GM12878 (cell line): ENCODE measurements around the gene ARHGEF17. TPM values are rescaled to one million over a fixed set of nuclear protein-coding genes. Genes with fewer than 3 reads are reported as not detected.

Experiments used
- ATAC-seq: fragments of 200-7000 bp; cut with Tn5 transposase; 3 replicates; pipeline ENCODE4 v1.9.1; 2020; ENCODE audit warnings: mild to moderate bottlenecking, moderate library complexity
- BruUV-seq: library from RNA; stranded (reverse); fragments of 400-500 nt; replicated peaks from 2 replicates; lab custom pipeline; 2021; lab: Mats Ljungman, UMichigan
- CTCF ChIA-PET: fragments of 300-600 bp; sonication (Branson Sonifier 250); formaldehyde crosslinking; extraction: SDS; loops from one replicate; lab custom pipeline; 2021; ENCODE audit warnings: inconsistent platforms; lab: Yijun Ruan, JAX
- POLR2A ChIA-PET: fragments of 350-600 bp; formaldehyde crosslinking; extraction: SDS; loops from one replicate; lab custom pipeline; 2021; ENCODE audit warnings: inconsistent platforms; lab: Charles Lee
- RAD21 ChIA-PET: fragments of 300-600 bp; sonication (Branson Sonifier 250); formaldehyde crosslinking; loops from one replicate; lab custom pipeline; 2023; ENCODE audit warnings: antibody characterized with exemption; ENCODE audit not compliant: unreplicated experiment; lab: Charles Lee
- SMC1A ChIA-PET: fragments of 300-600 bp; sonication (Branson Sonifier 250); formaldehyde crosslinking; loops from one replicate; lab custom pipeline; 2023; ENCODE audit not compliant: unreplicated experiment, uncharacterized antibody; lab: Charles Lee
- DNase-seq: peaks from one replicate; pipeline ENCODE4 v3.0.0-alpha.2; 2011; ENCODE audit warnings: low read depth, low spot score
- FAIRE-seq: peaks from 3 replicates; lab custom pipeline; 2011; peaks lifted over from hg19 to GRCh38; lab: Jason Lieb, UNC
- H2AFZ ChIP-seq: 2 replicates; pipeline ENCODE4 v1.6.0; 2011; ENCODE audit warnings: low read depth, low read length, control low read depth; ENCODE audit not compliant: control insufficient read depth
- H3K27ac ChIP-seq: 2 replicates; pipeline ENCODE4 v1.5.1; 2011; ENCODE audit warnings: control low read depth; ENCODE audit not compliant: control insufficient read depth, insufficient read depth
- H3K27me3 ChIP-seq, 2 experiments: replicated peaks in 1 of 2; 2 replicates each; pipeline versions ENCODE4 v1.6.0 to v1.6.1; 2011; ENCODE audit warnings: low read length in 1 of 2; ENCODE audit not compliant: control insufficient read depth in 2 of 2, insufficient read depth in 2 of 2
- H3K36me3 ChIP-seq, 2 experiments: 2 replicates each; pipeline ENCODE4 v1.5.1; 2011; ENCODE audit warnings: low read length in 1 of 2; ENCODE audit not compliant: control insufficient read depth in 2 of 2, insufficient read depth in 2 of 2
- H3K4me1 ChIP-seq: 2 replicates; pipeline ENCODE4 v1.6.1; 2011; ENCODE audit warnings: mild to moderate bottlenecking, low read length, moderate library complexity, mixed read lengths; ENCODE audit not compliant: control insufficient read depth, insufficient read depth
- H3K4me2 ChIP-seq: 2 replicates; pipeline ENCODE4 v1.6.0; 2011; ENCODE audit warnings: control low read depth; ENCODE audit not compliant: control insufficient read depth, insufficient read depth
- H3K4me3 ChIP-seq: fragments of 200-600 bp; sonication (generic); 2 replicates; pipeline ENCODE4 v1.5.1; 2016
- H3K79me2 ChIP-seq: 2 replicates; pipeline ENCODE4 v1.6.0; 2011; ENCODE audit warnings: low read length; ENCODE audit not compliant: control insufficient read depth, insufficient read depth
- H3K9ac ChIP-seq: 2 replicates; pipeline ENCODE4 v1.8.0; 2011; ENCODE audit warnings: low read length, control low read depth, mixed read lengths; ENCODE audit not compliant: control insufficient read depth, insufficient read depth
- H3K9me3 ChIP-seq: replicated peaks from 3 replicates; pipeline ENCODE4 v1.5.1; 2011; ENCODE audit warnings: mild to moderate bottlenecking, low read length; ENCODE audit not compliant: control insufficient read depth, insufficient read depth
- H4K20me1 ChIP-seq: 2 replicates; pipeline ENCODE4 v1.6.0; 2011; ENCODE audit not compliant: control insufficient read depth, insufficient read depth
- LARP7 ChIP-seq: fragments of 450-650 bp; IDR thresholded peaks from 2 replicates; pipeline ENCODE4 v1.6.1; 2017; ENCODE audit warnings: mild to moderate bottlenecking
- MYB ChIP-seq: fragments of 150-350 bp; IDR thresholded peaks from 2 replicates; pipeline ENCODE4 v1.6.1; 2014; ENCODE audit warnings: mild to moderate bottlenecking, low read depth, low read length, borderline replicate concordance
- PAX5 ChIP-seq: IDR thresholded peaks from 2 replicates; pipeline ENCODE4 v1.6.1; 2011; ENCODE audit warnings: low read depth, low read length, borderline replicate concordance
- SIX5 ChIP-seq: IDR thresholded peaks from 2 replicates; pipeline ENCODE4 v1.6.1; 2011; ENCODE audit warnings: mild to moderate bottlenecking, low read depth, low read length, moderate library complexity; ENCODE audit not compliant: severe bottlenecking
- SMC3 ChIP-seq: IDR thresholded peaks from 2 replicates; pipeline ENCODE4 v1.6.1; 2011; ENCODE audit warnings: low read length, improper control_type of control experiment, borderline replicate concordance
- ZBED1 ChIP-seq: IDR thresholded peaks from 2 replicates; pipeline ENCODE4 v1.6.1; 2016; ENCODE audit warnings: borderline replicate concordance
- ZNF24 ChIP-seq: fragments of 450-650 bp; IDR thresholded peaks from 2 replicates; pipeline ENCODE4 v1.6.1; 2017; ENCODE audit warnings: antibody characterized with exemption, mild to moderate bottlenecking
- WGBS: methylation state at CpG from one replicate; pipeline ENCODE4 v1.1.6; 2016; ENCODE audit warnings: low lambda C conversion rate; ENCODE audit not compliant: insufficient replicate concordance, insufficient coverage; ENCODE audit errors: missing lambda C conversion rate; 5-methylcytosine and 5-hydroxymethylcytosine counted together
- in situ Hi-C: fragments of 300-500 bp; cut with MboI; formaldehyde crosslinking; loops from 9 replicates; pipeline ENCODE4 v1.14.3; 2018; ENCODE audit warnings: mixed read lengths
- intact Hi-C: fragments of 100-400 bp; cut with micrococcal nuclease; formaldehyde crosslinking; loops from one replicate; pipeline ENCODE4 v1.14.2; 2022; ENCODE audit not compliant: unreplicated experiment
- polyA plus RNA-seq, 11 experiments: library from polyadenylated mRNA; depleted of rRNA in 4 of 11; unstranded in 6 of 11; stranded (reverse) in 5 of 11; fragments of >200 nt; fragmentation: Nextera tagmentation in 4 of 11; fragmentation: Illumina TruSeq in 1 of 11; extraction: Ambion mirVana in 4 of 11; extraction: Trizol in 1 of 11; gene quantifications; 1 replicate in 1 of 11; 2 replicates in 10 of 11; pipeline versions ENCODE4 v1.2.1 to v1.2.3, GENCODE V29; 2011 to 2016; ENCODE audit warnings: inconsistent platforms in 2 of 11, missing spikeins in 2 of 11, low read depth in 1 of 11
- total RNA-seq, 4 experiments: library from RNA; depleted of rRNA in 3 of 4; stranded (reverse); fragments of >200 nt in 3 of 4; fragmentation: Illumina TruSeq in 1 of 4; extraction: Trizol in 1 of 4; gene quantifications; 2 replicates each; pipeline versions ENCODE4 v1.2.1 to v1.2.3, GENCODE V29; 2013 to 2021
- TF ChIP-seq, protein P1 (sequence below): IDR thresholded peaks from 2 replicates; pipeline ENCODE4 v1.6.1; 2011; ENCODE audit warnings: low read depth, mild to moderate bottlenecking, low read length, moderate library complexity, borderline replicate concordance; ENCODE audit errors: extremely low read depth
- TF ChIP-seq, protein P2 (sequence below): IDR thresholded peaks from 2 replicates; pipeline ENCODE4 v1.6.1; 2011; ENCODE audit warnings: borderline replicate concordance, low read depth, mild to moderate bottlenecking, moderate library complexity, low read length; ENCODE audit not compliant: insufficient read depth, poor library complexity, severe bottlenecking

Gene ARHGEF17
- total and polyA plus RNA-seq, 10 of the 15 experiments (the other 5 are each of a cell fraction or from before 2014, with no cell fraction given): 0.15 to 11.0 (median 1.7) TPM

DNA sequence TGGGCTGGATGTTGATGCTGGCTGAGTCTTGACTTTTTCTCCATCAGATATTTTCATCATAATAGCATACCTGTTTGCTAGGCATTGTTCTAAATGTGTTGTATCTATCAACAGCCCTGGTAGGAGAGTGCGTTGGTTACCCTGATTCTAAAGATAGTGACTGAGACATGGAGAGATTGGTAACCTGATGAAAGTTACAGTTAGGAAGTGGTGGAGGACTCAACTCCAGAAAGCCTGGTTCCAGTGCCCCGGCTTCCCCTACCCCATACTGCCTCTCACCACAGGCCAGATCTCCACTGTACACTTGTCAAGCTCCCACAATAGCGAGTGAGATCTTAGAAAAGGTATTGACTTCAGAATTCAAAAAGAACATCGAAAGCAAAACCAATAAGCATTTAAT, 45.3 kb downstream of the ARHGEF17 start:
- Histone ChIP-seq H3K27me3 (no peaks in the 10 kb centered on the region), H3K36me3 (peaks cover 0 to 3% of the 10 kb centered on the region in 2 experiments; a peak in 2 of 4 replicates), H3K4me3 (no peak overlapping the region), H3K27ac (no peak overlapping the region), H4K20me1 (no peaks in the 10 kb centered on the region), H3K9me3 (no peaks in the 10 kb centered on the region), H3K9ac (no peak overlapping the region), H3K79me2 (no peaks in the 10 kb centered on the region), H3K4me2 (no peak overlapping the region), H2AFZ (no peak overlapping the region), H3K4me1 (no peaks in the 10 kb centered on the region)
- WGBS: 50% methylated on average over 4 of the region's 4 CpGs
- ChIA-PET SMC1A (interaction anchor here (3.0 kb wide), 1 partner anchor 40 kb away, joined by 44 read pairs; no protein-coding TSS in a partner anchor), RAD21 (no interaction called here), POLR2A (no interaction called here), CTCF (interaction anchor here (1.8 to 15.3 kb wide), 3 partner anchors 38 to 308 kb away, joined by 14 to 400 read pairs (median 147); partner anchors contain the start of gene ARHGEF17)
- no peak for ATAC-seq
- in situ Hi-C loops: loop anchor here (5.0 kb wide), 1 partner anchor 309 kb away; no protein-coding TSS in a partner anchor
- no peak for DNase-seq
- intact Hi-C loops: no loop called here
- no TSS peak for BruUV-seq
- TF ChIP-seq LARP7: no peak
- no peak for TF ChIP-seq SIX5
- FAIRE-seq: no peak

DNA sequence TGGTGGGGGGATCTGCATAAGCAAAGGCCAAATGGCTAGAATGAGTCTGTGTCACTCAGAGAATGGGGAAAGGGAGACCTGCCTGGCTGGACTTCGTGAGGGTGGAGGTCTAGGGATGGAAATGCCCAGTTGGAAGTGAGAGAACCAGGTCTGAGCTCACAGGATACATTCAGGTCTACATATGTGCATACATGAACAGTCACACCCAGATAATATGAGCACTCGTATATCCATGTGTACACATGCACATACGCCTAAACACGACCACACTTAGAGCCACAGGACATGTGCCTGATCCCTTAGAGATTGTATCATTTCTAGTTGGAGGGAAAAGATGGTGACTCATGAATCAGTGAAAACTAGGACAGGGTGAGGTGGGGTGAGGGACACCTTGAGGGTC, 47.0 kb downstream of the ARHGEF17 start:
- 64% methylated on average over 4 of the region's 4 CpGs for WGBS
- H3K4me2 ChIP-seq: no peak overlapping the region
- no peak overlapping the region for H3K4me3 ChIP-seq
- H3K79me2 ChIP-seq: no peaks in the 10 kb centered on the region
- BruUV-seq: no TSS peak
- H3K4me1 ChIP-seq: no peaks in the 10 kb centered on the region
- no peak overlapping the region for H3K27ac ChIP-seq
- POLR2A ChIA-PET: interaction anchor here (0.7 kb wide), 1 partner anchor 48 kb away, joined by 4 read pairs; no protein-coding TSS in a partner anchor
- H3K9me3 ChIP-seq: no peaks in the 10 kb centered on the region
- TF ChIP-seq MYB: no peak
- no peak for TF ChIP-seq SMC3
- no peak for TF ChIP-seq ZBED1
- TF ChIP-seq, protein P1, sequence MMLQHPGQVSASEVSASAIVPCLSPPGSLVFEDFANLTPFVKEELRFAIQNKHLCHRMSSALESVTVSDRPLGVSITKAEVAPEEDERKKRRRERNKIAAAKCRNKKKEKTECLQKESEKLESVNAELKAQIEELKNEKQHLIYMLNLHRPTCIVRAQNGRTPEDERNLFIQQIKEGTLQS: no peak
- no peak for TF ChIP-seq PAX5
- TF ChIP-seq, protein P2, sequence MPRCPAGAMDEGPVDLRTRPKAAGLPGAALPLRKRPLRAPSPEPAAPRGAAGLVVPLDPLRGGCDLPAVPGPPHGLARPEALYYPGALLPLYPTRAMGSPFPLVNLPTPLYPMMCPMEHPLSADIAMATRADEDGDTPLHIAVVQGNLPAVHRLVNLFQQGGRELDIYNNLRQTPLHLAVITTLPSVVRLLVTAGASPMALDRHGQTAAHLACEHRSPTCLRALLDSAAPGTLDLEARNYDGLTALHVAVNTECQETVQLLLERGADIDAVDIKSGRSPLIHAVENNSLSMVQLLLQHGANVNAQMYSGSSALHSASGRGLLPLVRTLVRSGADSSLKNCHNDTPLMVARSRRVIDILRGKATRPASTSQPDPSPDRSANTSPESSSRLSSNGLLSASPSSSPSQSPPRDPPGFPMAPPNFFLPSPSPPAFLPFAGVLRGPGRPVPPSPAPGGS: no peak
- TF ChIP-seq ZNF24: no peak
- H4K20me1 ChIP-seq: no peaks in the 10 kb centered on the region
- SMC1A ChIA-PET: interaction anchor here (0.7 to 1.9 kb wide), 3 partner anchors 27 to 449 kb away, joined by 3 to 4 read pairs (median 3); no protein-coding TSS in a partner anchor
- RAD21 ChIA-PET: interaction anchor here (0.5 to 1.1 kb wide), 3 partner anchors 20 to 884 kb away, joined by 3 to 4 read pairs (median 4); no protein-coding TSS in a partner anchor
- no peak overlapping the region for H2AFZ ChIP-seq
- ATAC-seq: no peak
- no peaks in the 10 kb centered on the region for H3K27me3 ChIP-seq
- no peak for DNase-seq
- CTCF ChIA-PET: interaction anchor here (0.9 to 15.3 kb wide), 4 partner anchors 12 to 308 kb away, joined by 3 to 400 read pairs (median 4); no protein-coding TSS in a partner anchor
- intact Hi-C loops (no loop called here), in situ Hi-C loops (no loop called here)
- peaks cover 0 to 4% of the 10 kb centered on the region in 2 experiments; a peak in 2 of 4 replicates for H3K36me3 ChIP-seq
- no peak overlapping the region for H3K9ac ChIP-seq
- no peak for FAIRE-seq
